ENCODE results near the gene RTBDN. TPM values are rescaled to one million over a fixed set of nuclear protein-coding genes. Genes with fewer than 3 reads are reported as not detected.

The RTBDN gene
- total RNA-seq, 1 donor = not detected

- H3K4me3 ChIP-seq (ENCODE audit: low read depth, low read length) = no peak overlapping the region
- TF ChIP-seq, protein P1, sequence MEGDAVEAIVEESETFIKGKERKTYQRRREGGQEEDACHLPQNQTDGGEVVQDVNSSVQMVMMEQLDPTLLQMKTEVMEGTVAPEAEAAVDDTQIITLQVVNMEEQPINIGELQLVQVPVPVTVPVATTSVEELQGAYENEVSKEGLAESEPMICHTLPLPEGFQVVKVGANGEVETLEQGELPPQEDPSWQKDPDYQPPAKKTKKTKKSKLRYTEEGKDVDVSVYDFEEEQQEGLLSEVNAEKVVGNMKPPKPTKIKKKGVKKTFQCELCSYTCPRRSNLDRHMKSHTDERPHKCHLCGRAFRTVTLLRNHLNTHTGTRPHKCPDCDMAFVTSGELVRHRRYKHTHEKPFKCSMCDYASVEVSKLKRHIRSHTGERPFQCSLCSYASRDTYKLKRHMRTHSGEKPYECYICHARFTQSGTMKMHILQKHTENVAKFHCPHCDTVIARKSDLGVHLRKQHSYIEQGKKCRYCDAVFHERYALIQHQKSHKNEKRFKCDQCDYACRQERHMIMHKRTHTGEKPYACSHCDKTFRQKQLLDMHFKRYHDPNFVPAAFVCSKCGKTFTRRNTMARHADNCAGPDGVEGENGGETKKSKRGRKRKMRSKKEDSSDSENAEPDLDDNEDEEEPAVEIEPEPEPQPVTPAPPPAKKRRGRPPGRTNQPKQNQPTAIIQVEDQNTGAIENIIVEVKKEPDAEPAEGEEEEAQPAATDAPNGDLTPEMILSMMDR (IDR thresholded peaks at IDR 0.05; ENCODE audit: insufficient read depth, low read depth, low read length) = no peak
- no peak for DNase-seq (ENCODE audit: low read depth)
Observed at GRCh38 chr19:12815088-12815487, 19.3 kb downstream of the RTBDN start.

DNA sequence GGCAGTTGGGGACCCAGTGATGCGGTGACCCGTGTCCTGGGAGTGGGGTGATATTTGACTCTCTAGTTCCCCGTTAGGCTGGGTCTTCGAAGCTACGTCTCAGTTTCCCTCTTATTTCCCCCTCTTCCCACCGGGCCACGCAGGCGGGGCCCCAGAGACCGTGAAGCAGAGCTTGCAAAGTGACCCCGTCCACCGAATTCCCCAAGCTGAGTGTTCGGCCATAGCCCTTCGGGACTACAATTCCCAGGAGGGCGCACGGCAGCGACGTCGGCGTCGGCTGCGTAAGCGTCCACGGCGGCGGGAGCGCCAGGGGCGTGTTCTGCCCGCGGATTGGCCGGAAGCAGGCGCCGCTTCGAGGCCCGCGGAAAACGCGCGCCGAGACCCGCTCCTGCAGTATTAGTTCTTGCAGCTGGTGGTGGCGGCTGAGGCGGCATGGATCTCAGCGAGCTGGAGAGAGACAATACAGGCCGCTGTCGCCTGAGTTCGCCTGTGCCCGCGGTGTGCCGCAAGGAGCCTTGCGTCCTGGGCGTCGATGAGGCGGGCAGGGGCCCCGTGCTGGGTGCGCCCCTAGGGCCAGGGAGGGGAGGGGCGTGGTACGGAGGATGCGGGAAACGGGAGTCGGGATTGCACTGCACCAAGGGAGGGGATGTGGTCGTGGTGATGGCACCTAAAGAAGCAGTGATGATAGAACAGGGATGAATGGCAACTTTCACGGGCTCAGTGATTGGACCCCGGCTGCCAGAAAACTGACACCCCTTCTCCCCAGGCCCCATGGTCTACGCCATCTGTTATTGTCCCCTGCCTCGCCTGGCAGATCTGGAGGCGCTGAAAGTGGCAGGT is 27.9 kb downstream of the RTBDN start, which contains the start of gene RNASEH2A:
RNASEH2A (plus strand) TSS at position 343 of the 840 bp plus-strand sequence; CDS start at position 433, 90 bp downstream.
- peak; percentile 89 for DNase-seq (ENCODE audit: low read depth)
- peak within 1 kb of the TSS; percentile 82 for H3K4me3 ChIP-seq (ENCODE audit: low read depth, low read length)
- TF ChIP-seq, protein P1 (IDR thresholded peaks at IDR 0.05; ENCODE audit: insufficient read depth, low read depth, low read length) = peak; percentile 3

GRCh38 chr19:12804051-12804450 is 30.3 kb downstream of the RTBDN start:
- H3K4me3 ChIP-seq (ENCODE audit: low read depth, low read length) = no peak overlapping the region
- no peak for DNase-seq (ENCODE audit: low read depth)
- TF ChIP-seq, protein P1 (IDR thresholded peaks at IDR 0.05; ENCODE audit: insufficient read depth, low read depth, low read length) = no peak

GRCh38 chr19:12802267-12803106 is 31.9 kb downstream of the RTBDN start:
- TF ChIP-seq, protein P1 (IDR thresholded peaks at IDR 0.05; ENCODE audit: insufficient read depth, low read depth, low read length) = no peak
- DNase-seq (ENCODE audit: low read depth) = no peak
- H3K4me3 ChIP-seq (ENCODE audit: low read depth, low read length) = peak overlapping the region; percentile 84

DNA sequence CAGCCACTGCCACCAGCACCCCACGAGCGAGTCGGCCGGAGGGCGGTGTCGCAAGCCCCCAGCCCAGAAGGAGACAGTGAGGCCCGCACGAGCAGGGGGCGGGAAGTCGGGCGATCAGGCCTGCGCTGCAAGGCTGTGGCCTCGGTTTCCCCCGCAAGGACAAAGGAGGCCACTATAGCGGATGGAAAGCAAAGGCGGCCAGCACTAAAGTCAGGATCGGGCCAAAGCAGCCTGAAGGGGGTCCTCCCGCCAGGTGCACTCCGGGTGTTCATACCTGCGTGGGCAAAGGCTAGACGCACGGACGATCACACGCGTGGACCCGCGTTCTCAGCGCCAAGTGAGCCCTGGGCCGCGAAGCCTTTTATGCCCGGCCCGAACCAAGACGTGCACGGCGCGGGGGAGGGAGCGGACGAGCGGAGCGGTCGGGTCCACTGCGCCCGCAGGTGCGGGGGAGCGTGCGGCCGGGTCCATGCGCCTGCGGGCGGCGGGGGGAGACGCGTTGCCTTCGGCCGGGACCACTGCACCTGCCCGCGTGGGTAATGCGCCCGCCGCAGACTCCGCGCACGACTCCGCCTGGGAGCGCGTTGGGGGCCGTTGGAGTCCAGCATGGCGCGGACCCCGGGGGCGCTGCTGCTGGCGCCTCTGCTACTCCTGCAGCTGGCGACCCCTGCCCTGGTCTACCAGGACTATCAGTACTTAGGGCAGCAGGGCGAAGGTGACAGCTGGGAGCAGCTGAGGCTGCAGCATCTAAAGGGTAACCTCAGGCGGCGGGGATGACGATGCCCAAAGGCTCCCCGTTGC is 32.7 kb downstream of the RTBDN start, which contains the start of the genes PRDX2 and THSD8:
PRDX2 (minus strand) TSS at position 335 of the 801 bp plus-strand sequence. CDS start 539 bp downstream, outside the sequence.
THSD8 (plus strand) TSS at position 604 of the 801 bp plus-strand sequence; CDS start at position 607, 3 bp downstream.
- peak within 1 kb of the TSS; percentile 84 for H3K4me3 ChIP-seq (ENCODE audit: low read depth, low read length)
- peak; percentile 68 for DNase-seq (ENCODE audit: low read depth)
- TF ChIP-seq, protein P1 (IDR thresholded peaks at IDR 0.05; ENCODE audit: insufficient read depth, low read depth, low read length) = no peak

DNA sequence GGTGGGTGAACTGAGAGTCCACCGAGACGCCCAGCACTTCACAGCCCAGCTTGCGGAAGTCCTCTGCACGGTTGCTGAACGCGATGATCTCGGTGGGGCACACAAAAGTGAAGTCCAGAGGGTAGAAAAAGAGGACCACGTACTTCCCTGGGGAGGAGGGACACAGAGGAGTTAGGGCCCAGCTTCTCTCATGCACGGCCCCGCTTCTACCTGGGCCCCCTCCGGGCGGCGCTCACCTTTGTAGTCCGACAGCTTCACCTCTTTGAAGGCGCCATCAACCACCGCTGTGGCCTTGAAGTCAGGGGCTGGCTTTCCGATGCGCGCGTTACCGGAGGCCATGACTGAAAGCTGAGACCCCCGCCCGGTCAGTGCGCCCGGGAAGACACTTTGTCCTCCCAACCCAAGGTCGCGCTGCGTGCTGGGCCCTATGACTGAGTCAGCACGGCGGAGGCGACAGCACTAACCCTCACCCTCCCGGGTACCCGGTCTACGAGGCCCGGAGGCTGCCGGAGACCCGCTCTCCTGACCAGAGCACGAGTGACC is 33.4 kb downstream of the RTBDN start:
- H3K4me3 ChIP-seq (ENCODE audit: low read depth, low read length) = peak overlapping the region; percentile 84
- TF ChIP-seq, protein P1 (IDR thresholded peaks at IDR 0.05; ENCODE audit: insufficient read depth, low read depth, low read length) = no peak
- DNase-seq (ENCODE audit: low read depth) = no peak

All from fibroblast of villous mesenchyme (primary cell).